IPS-15b (cell line): ENCODE data around the gene RGS17.
"Not testable (repeated sequence)": the region's sequence is repeated elsewhere in the genome, so short reads cannot be mapped to it uniquely, and the experiment has no call there.

Source experiments
- H3K27me3 ChIP-seq: one replicate; pipeline ENCODE4 v1.6.1; 2013; ENCODE audit warnings: low read length; ENCODE audit not compliant: control insufficient read depth, insufficient read depth
- H3K36me3 ChIP-seq: one replicate; pipeline ENCODE4 v1.6.1; 2013; ENCODE audit warnings: low read length; ENCODE audit not compliant: control insufficient read depth, insufficient read depth
- H3K4me1 ChIP-seq: one replicate; pipeline ENCODE4 v1.6.1; 2013; ENCODE audit warnings: mild to moderate bottlenecking, low read length; ENCODE audit not compliant: control insufficient read depth, insufficient read depth
- H3K4me3 ChIP-seq: one replicate; pipeline ENCODE4 v1.5.1; 2013; ENCODE audit warnings: low read depth, low read length
- H3K9ac ChIP-seq: one replicate; pipeline ENCODE4 v1.6.1; 2013; ENCODE audit warnings: low read depth, mild to moderate bottlenecking, low read length
- H3K9me3 ChIP-seq: one replicate; pipeline ENCODE4 v1.6.1; 2013; ENCODE audit warnings: mild to moderate bottlenecking, low read length; ENCODE audit not compliant: control insufficient read depth, insufficient read depth

Gene RGS17

GRCh38 chr6:152980656-152981055 is 150.4 kb downstream of the RGS17 start:
- Histone ChIP-seq H3K27me3 (no peaks in the 10 kb centered on the region), H3K9me3 (no peaks in the 10 kb centered on the region), H3K4me1 (peaks cover 22% of the 10 kb centered on the region), H3K36me3 (peaks cover 2% of the 10 kb centered on the region), H3K9ac (peak overlapping the region; percentile 71), H3K4me3 (peak overlapping the region; percentile 84)

- Histone ChIP-seq H3K27me3 (no peaks in the 10 kb centered on the region), H3K9me3 (no peaks in the 10 kb centered on the region), H3K4me1 (peaks cover 22% of the 10 kb centered on the region), H3K4me3 (no peak overlapping the region), H3K36me3 (peaks cover 10% of the 10 kb centered on the region), H3K9ac (no peak overlapping the region)
Measured at GRCh38 chr6:152979116-152979515, 152.0 kb downstream of the RGS17 start.

GRCh38 chr6:152978058-152978457 is 153.0 kb downstream of the RGS17 start:
- Histone ChIP-seq H3K4me1 (peaks cover 22% of the 10 kb centered on the region), H3K9ac (no peak overlapping the region), H3K27me3 (no peaks in the 10 kb centered on the region), H3K9me3 (no peaks in the 10 kb centered on the region), H3K4me3 (no peak overlapping the region), H3K36me3 (peaks cover 15% of the 10 kb centered on the region)

GRCh38 chr6:152977556-152977955 is 153.5 kb downstream of the RGS17 start:
- H3K36me3 ChIP-seq: peaks cover 16% of the 10 kb centered on the region
- no peaks in the 10 kb centered on the region for H3K27me3 ChIP-seq
- H3K9me3 ChIP-seq: no peaks in the 10 kb centered on the region
- H3K4me1 ChIP-seq: peaks cover 22% of the 10 kb centered on the region
- H3K4me3 ChIP-seq: no peak overlapping the region
- H3K9ac ChIP-seq: no peak overlapping the region

GRCh38 chr6:152976749-152977148 is 154.3 kb downstream of the RGS17 start:
- H3K9ac ChIP-seq: no peak overlapping the region
- H3K27me3 ChIP-seq: no peaks in the 10 kb centered on the region
- peaks cover 19% of the 10 kb centered on the region for H3K36me3 ChIP-seq
- peaks cover 22% of the 10 kb centered on the region for H3K4me1 ChIP-seq
- no peak overlapping the region for H3K4me3 ChIP-seq
- no peaks in the 10 kb centered on the region for H3K9me3 ChIP-seq

DNA sequence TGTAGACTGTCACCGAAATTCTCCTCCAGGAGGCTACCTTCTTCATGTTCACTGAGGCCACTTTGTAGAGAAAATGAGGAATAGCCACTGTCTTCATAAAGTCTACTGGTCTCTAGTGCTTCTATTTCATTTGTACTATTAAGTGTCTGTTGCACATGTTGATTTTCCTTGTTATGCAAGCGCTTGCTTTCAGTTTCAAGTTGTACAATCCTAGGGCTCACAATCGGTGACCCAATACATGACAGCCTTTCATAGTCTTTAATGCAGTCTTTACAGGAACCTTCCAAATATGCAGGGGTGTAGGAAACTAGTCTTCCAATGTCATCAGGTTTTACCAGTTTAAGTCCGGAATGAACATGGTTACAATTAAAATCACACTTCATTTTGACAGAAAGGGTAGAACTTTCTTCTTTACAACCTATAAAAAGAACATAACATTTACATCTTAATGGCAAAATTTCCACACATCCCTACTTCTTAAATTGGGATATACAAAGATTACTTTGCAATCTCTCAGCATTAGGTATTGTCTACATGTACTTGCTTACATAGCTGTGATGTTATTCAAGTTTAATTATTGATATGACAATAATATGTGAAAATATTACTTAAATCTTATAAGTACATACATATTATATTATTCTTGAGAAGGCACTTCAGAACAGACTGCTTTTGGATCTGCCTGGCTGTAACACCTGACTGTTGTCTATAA is 155.7 kb downstream of the RGS17 start:
- Histone ChIP-seq H3K9ac (no peak overlapping the region), H3K36me3 (peaks cover 21% of the 10 kb centered on the region), H3K4me3 (no peak overlapping the region)

GRCh38 chr6:152973916-152974315 is 157.2 kb downstream of the RGS17 start:
- peaks cover 14% of the 10 kb centered on the region for H3K4me1 ChIP-seq
- peaks cover 21% of the 10 kb centered on the region for H3K36me3 ChIP-seq
- H3K27me3 ChIP-seq: no peaks in the 10 kb centered on the region
- H3K9me3 ChIP-seq: no peaks in the 10 kb centered on the region
- H3K4me3 ChIP-seq: no peak overlapping the region
- H3K9ac ChIP-seq: no peak overlapping the region

More for the DNA sequence above, 155.7 kb downstream of the RGS17 start:
- Histone ChIP-seq H3K4me1 (peaks cover 18% of the 10 kb centered on the region), H3K9me3 (no peaks in the 10 kb centered on the region), H3K27me3 (no peaks in the 10 kb centered on the region)

DNA sequence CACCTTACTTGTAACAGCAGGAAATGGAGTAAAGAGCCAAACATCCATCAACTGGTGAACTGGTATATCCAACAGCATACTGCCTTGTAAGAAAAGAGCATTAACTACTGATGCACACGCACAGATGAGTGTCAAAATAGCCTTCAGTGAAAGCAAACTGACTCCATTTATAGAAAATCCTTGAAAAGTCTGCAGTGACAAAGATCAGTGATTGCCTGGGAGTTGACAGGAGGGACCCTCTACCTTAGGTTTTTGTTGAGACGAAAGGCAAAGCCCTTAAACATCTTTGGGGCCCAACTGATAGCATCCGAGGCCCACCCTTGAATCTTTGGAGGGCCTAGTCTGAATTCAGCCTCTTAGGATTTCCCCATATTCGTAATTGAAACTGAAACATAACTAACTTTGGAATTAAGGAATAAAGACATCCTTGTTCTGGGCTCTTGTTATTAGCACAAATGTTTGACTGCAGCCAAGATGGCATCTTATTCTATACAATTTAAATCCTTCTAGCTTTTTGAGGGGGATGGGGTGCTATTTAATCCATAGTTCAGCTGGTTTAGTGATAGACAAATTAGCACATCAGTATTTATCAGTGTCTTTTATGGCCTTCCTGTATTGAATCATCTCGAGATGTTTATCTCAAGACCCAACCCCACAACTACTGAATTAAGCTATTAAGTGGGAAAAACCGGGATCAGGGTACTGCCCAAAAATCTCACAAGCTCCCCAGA is 161.2 kb downstream of the RGS17 start:
- no peaks in the 10 kb centered on the region for H3K4me1 ChIP-seq
- H3K27me3 ChIP-seq: no peaks in the 10 kb centered on the region
- H3K4me3 ChIP-seq: no peak overlapping the region
- H3K9ac ChIP-seq: no peak overlapping the region
- peaks cover 16% of the 10 kb centered on the region for H3K36me3 ChIP-seq
- H3K9me3 ChIP-seq: no peaks in the 10 kb centered on the region

- not testable (repeated sequence) for H3K4me1 ChIP-seq, H3K9ac ChIP-seq, H3K36me3 ChIP-seq, H3K4me3 ChIP-seq, H3K9me3 ChIP-seq, H3K27me3 ChIP-seq
Measured at GRCh38 chr6:152966168-152966894, 164.8 kb downstream of the RGS17 start.

DNA sequence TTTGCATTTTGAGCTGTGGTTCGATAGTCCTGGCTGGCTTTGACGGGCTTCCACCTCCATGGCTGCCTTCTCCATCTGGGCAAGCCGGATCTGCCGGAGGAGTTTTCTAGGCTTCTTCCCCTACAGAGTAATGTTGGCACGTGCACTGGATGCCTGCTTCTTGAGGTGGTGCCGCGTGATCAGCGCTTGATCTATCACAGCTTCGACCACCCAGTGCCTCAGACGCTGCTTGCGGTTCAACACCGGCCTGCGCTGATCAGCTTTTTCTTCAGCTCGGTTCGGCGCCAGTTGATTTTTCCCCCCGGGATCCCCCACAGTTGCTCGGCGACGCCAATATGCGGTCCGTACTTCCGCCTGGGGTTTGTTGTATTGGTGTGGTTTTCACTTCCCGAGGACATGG is 171.7 kb downstream of the RGS17 start:
- H3K9ac ChIP-seq: no peak overlapping the region
- H3K4me3 ChIP-seq: no peak overlapping the region
- H3K27me3 ChIP-seq: no peaks in the 10 kb centered on the region
- no peaks in the 10 kb centered on the region for H3K9me3 ChIP-seq
- no peaks in the 10 kb centered on the region for H3K36me3 ChIP-seq
- H3K4me1 ChIP-seq: no peaks in the 10 kb centered on the region

- Histone ChIP-seq H3K4me1 (no peaks in the 10 kb centered on the region), H3K9ac (no peak overlapping the region)
Measured at GRCh38 chr6:152957796-152958195, 173.3 kb downstream of the RGS17 start.

More at GRCh38 chr6:152957796-152958195, 173.3 kb downstream of the RGS17 start:
- no peak overlapping the region for H3K4me3 ChIP-seq
- H3K36me3 ChIP-seq: no peaks in the 10 kb centered on the region
- no peaks in the 10 kb centered on the region for H3K9me3 ChIP-seq
- H3K27me3 ChIP-seq: no peaks in the 10 kb centered on the region
